Measurements from ENCODE around the gene C1orf159.

GRCh38 chr1:1074631-1075147 is 41.2 kb downstream of the C1orf159 start:
- TF ChIP-seq, protein P1, sequence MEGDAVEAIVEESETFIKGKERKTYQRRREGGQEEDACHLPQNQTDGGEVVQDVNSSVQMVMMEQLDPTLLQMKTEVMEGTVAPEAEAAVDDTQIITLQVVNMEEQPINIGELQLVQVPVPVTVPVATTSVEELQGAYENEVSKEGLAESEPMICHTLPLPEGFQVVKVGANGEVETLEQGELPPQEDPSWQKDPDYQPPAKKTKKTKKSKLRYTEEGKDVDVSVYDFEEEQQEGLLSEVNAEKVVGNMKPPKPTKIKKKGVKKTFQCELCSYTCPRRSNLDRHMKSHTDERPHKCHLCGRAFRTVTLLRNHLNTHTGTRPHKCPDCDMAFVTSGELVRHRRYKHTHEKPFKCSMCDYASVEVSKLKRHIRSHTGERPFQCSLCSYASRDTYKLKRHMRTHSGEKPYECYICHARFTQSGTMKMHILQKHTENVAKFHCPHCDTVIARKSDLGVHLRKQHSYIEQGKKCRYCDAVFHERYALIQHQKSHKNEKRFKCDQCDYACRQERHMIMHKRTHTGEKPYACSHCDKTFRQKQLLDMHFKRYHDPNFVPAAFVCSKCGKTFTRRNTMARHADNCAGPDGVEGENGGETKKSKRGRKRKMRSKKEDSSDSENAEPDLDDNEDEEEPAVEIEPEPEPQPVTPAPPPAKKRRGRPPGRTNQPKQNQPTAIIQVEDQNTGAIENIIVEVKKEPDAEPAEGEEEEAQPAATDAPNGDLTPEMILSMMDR (IDR thresholded peaks at IDR 0.05) = no peak
- TF ChIP-seq POLR2A (IDR thresholded peaks at IDR 0.05) = no peak
